Parathyroid adenoma (tissue), 2 donors: ENCODE results near the gene PDE7B.

Experiments
- H2AFZ ChIP-seq: fragments of 300-600 bp; sonication (generic); one replicate; pipeline ENCODE4 v1.7.0; 2017; ENCODE audit warnings: antibody characterized with exemption, mild to moderate bottlenecking
- H3K27ac ChIP-seq: fragments of 300-600 bp; sonication (generic); one replicate; pipeline ENCODE4 v1.7.0; 2017
- H3K27me3 ChIP-seq: fragments of 300-600 bp; sonication (generic); one replicate; pipeline ENCODE4 v1.7.0; 2017; ENCODE audit warnings: low read length; ENCODE audit not compliant: control insufficient read depth, insufficient read depth
- H3K36me3 ChIP-seq: fragments of 300-600 bp; sonication (generic); one replicate; pipeline ENCODE4 v1.7.0; 2017; ENCODE audit warnings: low read length; ENCODE audit not compliant: control insufficient read depth, insufficient read depth
- H3K4me1 ChIP-seq: fragments of 300-600 bp; sonication (generic); one replicate; pipeline ENCODE4 v1.7.0; 2017; ENCODE audit warnings: control low read depth
- H3K4me2 ChIP-seq: fragments of 300-600 bp; sonication (generic); one replicate; pipeline ENCODE4 v1.7.0; 2017; ENCODE audit warnings: low read length
- H3K4me3 ChIP-seq: fragments of 300-600 bp; sonication (generic); one replicate; pipeline ENCODE4 v1.7.0; 2017; ENCODE audit warnings: low read depth, low read length
- H3K79me2 ChIP-seq: fragments of 300-600 bp; sonication (generic); one replicate; pipeline ENCODE4 v1.7.0; 2017; ENCODE audit warnings: control low read depth
- H3K9ac ChIP-seq: fragments of 300-600 bp; sonication (generic); one replicate; pipeline ENCODE4 v1.7.0; 2017; ENCODE audit warnings: mild to moderate bottlenecking
- H3K9me3 ChIP-seq: fragments of 300-600 bp; sonication (generic); one replicate; pipeline ENCODE4 v1.7.0; 2017; ENCODE audit warnings: low read length; ENCODE audit not compliant: control insufficient read depth
- CTCF ChIP-seq: fragments of 300-600 bp; sonication (generic); IDR thresholded peaks from one replicate; pipeline ENCODE4 v1.7.0; 2017; ENCODE audit warnings: antibody characterized with exemption, mild to moderate bottlenecking
- donor health status: primary hyperparathyroidism.

Gene PDE7B

GRCh38 chr6:136022224-136022874, 170.8 kb downstream of the PDE7B start:
- H3K4me1 ChIP-seq = no peaks in the 10 kb centered on the region
- H3K27ac ChIP-seq = no peak overlapping the region
- H3K9ac ChIP-seq = no peak overlapping the region
- H3K4me3 ChIP-seq = no peak overlapping the region
- H3K79me2 ChIP-seq = no peaks in the 10 kb centered on the region
- no peaks in the 10 kb centered on the region for H3K36me3 ChIP-seq
- no peaks in the 10 kb centered on the region for H3K27me3 ChIP-seq
- no peak overlapping the region for H3K4me2 ChIP-seq
- no peak for TF ChIP-seq CTCF
- H3K9me3 ChIP-seq = no peaks in the 10 kb centered on the region
- H2AFZ ChIP-seq = no peak overlapping the region

- TF ChIP-seq CTCF = no peak
Measured at GRCh38 chr6:136024711-136025110, 173.2 kb downstream of the PDE7B start.

GRCh38 chr6:136025736-136026135, 174.2 kb downstream of the PDE7B start:
- TF ChIP-seq CTCF = no peak
- Histone ChIP-seq H3K4me3 (no peak overlapping the region), H3K27ac (no peak overlapping the region), H3K4me1 (no peaks in the 10 kb centered on the region), H3K9me3 (no peaks in the 10 kb centered on the region), H2AFZ (no peak overlapping the region), H3K4me2 (no peak overlapping the region), H3K79me2 (no peaks in the 10 kb centered on the region), H3K36me3 (no peaks in the 10 kb centered on the region), H3K9ac (no peak overlapping the region), H3K27me3 (no peaks in the 10 kb centered on the region)

More at GRCh38 chr6:136024711-136025110, 173.2 kb downstream of the PDE7B start:
- H3K27me3 ChIP-seq = no peaks in the 10 kb centered on the region
- H3K36me3 ChIP-seq = no peaks in the 10 kb centered on the region
- no peak overlapping the region for H2AFZ ChIP-seq
- H3K79me2 ChIP-seq = no peaks in the 10 kb centered on the region
- H3K9ac ChIP-seq = no peak overlapping the region
- H3K4me1 ChIP-seq = no peaks in the 10 kb centered on the region
- H3K4me3 ChIP-seq = no peak overlapping the region
- no peak overlapping the region for H3K27ac ChIP-seq
- no peaks in the 10 kb centered on the region for H3K9me3 ChIP-seq
- no peak overlapping the region for H3K4me2 ChIP-seq

GRCh38 chr6:136030131-136030530, 178.6 kb downstream of the PDE7B start:
- Histone ChIP-seq H3K79me2 (no peaks in the 10 kb centered on the region), H3K9me3 (no peaks in the 10 kb centered on the region), H3K27me3 (no peaks in the 10 kb centered on the region), H3K4me3 (no peak overlapping the region), H3K9ac (no peak overlapping the region), H3K36me3 (no peaks in the 10 kb centered on the region), H3K27ac (no peak overlapping the region), H3K4me2 (no peak overlapping the region), H3K4me1 (no peaks in the 10 kb centered on the region), H2AFZ (no peak overlapping the region)
- TF ChIP-seq CTCF = no peak

DNA sequence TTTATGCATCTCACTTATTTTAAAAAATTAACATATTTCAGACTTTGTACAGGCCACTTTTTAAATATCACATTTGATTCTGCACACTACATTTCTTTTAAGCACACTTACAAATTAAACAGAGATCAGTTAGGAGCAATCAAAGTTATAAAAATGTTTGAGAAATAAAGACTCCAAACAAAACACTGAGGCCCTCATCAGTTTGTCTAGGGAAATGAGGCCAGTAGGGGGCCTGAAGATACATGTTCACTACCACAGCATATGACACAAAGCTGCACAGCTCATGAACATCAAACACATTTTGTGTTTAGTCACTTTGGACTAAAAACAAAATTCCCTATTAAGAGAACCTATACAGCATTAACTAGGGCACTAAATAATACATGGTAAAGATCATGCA, 180.5 kb downstream of the PDE7B start:
- H3K27ac ChIP-seq = no peak overlapping the region
- H3K9me3 ChIP-seq = no peaks in the 10 kb centered on the region
- H3K4me3 ChIP-seq = no peak overlapping the region
- H3K79me2 ChIP-seq = no peaks in the 10 kb centered on the region
- no peak overlapping the region for H3K4me2 ChIP-seq
- no peaks in the 10 kb centered on the region for H3K27me3 ChIP-seq
- H3K4me1 ChIP-seq = no peaks in the 10 kb centered on the region
- H2AFZ ChIP-seq = no peak overlapping the region
- no peak overlapping the region for H3K9ac ChIP-seq
- peak; percentile 38 for TF ChIP-seq CTCF
- no peaks in the 10 kb centered on the region for H3K36me3 ChIP-seq
